Measurements from ENCODE around the gene KBTBD12.

Gene KBTBD12

DNA sequence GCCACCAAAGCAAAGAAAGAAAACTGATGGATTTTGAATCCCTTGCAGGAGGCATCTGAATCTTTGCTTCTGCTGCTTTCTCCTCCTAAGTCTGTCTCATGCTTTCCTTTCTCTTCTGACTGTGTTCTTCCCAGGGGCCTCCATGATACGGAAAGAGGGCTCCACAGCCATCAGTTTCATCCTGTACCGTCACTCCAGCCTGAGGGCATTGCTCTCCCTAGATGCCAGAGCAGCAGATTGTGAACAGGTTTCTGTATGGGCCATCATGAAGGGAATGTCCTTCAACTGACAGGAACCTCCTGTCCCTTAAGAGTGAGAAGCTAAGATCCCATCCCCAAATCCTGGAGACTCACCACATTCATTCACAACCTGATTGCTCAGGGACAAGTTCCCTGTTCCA lies 59.2 kb downstream of the KBTBD12 start:
- Histone ChIP-seq H3K9me2 (replicated peaks; ENCODE audit: insufficient read depth, low read length) (no peaks in the 10 kb centered on the region), H2AFZ (ENCODE audit: low read length) (no peak overlapping the region), H3F3A (ENCODE audit: insufficient read depth, low read length) (no peaks in the 10 kb centered on the region), H3K4me1 (ENCODE audit: low read length) (no peaks in the 10 kb centered on the region), H3K4me2 (ENCODE audit: low read depth, low read length) (no peak overlapping the region), H3K27me3 (replicated peaks; ENCODE audit: insufficient read depth, low read length) (no peaks in the 10 kb centered on the region), H3K4me3 (ENCODE audit: low read length) (no peak overlapping the region), H3K9me3 (replicated peaks; ENCODE audit: insufficient read depth, low read length) (no peaks in the 10 kb centered on the region), H3K36me3 (replicated peaks; ENCODE audit: insufficient read depth, low read length) (no peaks in the 10 kb centered on the region), H3K9ac (ENCODE audit: low read length) (no peak overlapping the region), H3K27ac (ENCODE audit: low read length) (no peak overlapping the region), H3K79me2 (ENCODE audit: low read length) (no peaks in the 10 kb centered on the region), H4K20me1 (ENCODE audit: insufficient read depth, low read length) (no peaks in the 10 kb centered on the region)
- no peak for TF ChIP-seq EZH2 (optimal IDR thresholded peaks at IDR 0.05; ENCODE audit: low read depth, low read length)
- TF ChIP-seq, protein P1, sequence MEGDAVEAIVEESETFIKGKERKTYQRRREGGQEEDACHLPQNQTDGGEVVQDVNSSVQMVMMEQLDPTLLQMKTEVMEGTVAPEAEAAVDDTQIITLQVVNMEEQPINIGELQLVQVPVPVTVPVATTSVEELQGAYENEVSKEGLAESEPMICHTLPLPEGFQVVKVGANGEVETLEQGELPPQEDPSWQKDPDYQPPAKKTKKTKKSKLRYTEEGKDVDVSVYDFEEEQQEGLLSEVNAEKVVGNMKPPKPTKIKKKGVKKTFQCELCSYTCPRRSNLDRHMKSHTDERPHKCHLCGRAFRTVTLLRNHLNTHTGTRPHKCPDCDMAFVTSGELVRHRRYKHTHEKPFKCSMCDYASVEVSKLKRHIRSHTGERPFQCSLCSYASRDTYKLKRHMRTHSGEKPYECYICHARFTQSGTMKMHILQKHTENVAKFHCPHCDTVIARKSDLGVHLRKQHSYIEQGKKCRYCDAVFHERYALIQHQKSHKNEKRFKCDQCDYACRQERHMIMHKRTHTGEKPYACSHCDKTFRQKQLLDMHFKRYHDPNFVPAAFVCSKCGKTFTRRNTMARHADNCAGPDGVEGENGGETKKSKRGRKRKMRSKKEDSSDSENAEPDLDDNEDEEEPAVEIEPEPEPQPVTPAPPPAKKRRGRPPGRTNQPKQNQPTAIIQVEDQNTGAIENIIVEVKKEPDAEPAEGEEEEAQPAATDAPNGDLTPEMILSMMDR (IDR thresholded peaks at IDR 0.05; ENCODE audit: low read length): no peak
- no peak for TF ChIP-seq EZH2phosphoT487 (IDR thresholded peaks at IDR 0.05; ENCODE audit: low read length)
- no peak for DNase-seq

DNA sequence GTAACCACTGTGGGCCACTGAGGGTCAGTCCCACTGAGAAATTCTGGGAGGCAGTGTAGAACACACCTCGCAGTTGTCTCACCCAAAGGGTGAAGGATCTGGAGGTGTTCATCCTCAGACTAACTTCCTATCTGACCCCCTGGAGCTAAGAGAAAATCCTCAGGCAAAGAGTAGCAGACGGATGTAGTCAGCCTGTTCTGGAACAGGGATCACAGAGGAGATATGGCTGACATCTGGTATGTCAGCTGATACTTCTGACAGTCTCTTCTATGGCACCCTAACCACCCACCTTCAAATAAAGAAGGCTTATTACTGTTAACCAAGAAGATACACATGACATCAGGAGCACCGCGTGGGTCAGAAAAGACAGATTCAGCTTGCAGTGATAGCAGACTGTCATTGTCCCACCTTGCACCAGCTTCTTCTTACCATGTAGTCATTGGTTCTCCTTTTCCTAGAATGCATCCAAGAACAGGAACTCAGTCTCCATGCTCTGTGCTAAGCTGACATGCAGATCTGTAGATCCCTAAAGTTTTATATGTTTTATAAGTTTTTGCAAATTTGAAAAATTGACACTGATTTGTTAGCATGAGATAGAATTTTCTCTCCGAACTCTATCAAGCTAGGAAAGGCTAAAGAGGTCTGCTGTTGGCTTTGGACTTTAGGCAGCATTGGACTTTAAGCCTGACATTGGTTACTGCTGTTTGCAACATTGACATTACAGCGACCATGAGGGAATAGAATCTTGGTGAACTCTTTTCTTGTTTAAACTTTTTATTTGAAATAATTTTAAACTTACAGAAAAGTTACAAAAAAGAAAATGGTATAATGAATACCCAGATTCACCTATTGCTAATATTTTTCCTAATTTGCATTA lies 60.4 kb downstream of the KBTBD12 start:
- DNase-seq: no peak

DNA sequence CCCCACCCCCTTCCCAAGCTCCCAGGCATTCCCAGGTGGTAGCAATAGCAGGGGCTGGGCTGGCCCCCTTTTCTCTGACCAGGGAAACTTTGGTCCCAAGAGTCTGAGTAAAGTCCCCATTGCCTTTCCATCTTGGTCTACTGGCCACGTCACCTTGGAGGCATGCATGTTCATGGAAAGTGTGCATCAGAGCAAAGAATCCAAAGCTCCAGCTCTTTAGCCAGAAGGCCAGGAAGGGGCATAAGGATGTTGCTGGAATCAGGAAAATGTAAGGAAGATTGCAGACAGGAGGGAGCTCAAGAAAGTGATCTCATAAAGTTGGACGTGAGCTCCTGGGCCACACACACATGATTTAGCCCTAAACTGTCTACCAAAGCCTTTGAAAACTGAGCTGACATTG lies 63.6 kb downstream of the KBTBD12 start:
- Histone ChIP-seq H3K36me3 (replicated peaks; ENCODE audit: insufficient read depth, low read length) (no peaks in the 10 kb centered on the region), H3K9me2 (replicated peaks; ENCODE audit: insufficient read depth, low read length) (no peaks in the 10 kb centered on the region), H3K4me2 (ENCODE audit: low read depth, low read length) (no peak overlapping the region), H3K4me1 (ENCODE audit: low read length) (no peaks in the 10 kb centered on the region), H3K27me3 (replicated peaks; ENCODE audit: insufficient read depth, low read length) (no peaks in the 10 kb centered on the region), H3F3A (ENCODE audit: insufficient read depth, low read length) (no peaks in the 10 kb centered on the region), H3K79me2 (ENCODE audit: low read length) (no peaks in the 10 kb centered on the region), H3K4me3 (ENCODE audit: low read length) (no peak overlapping the region), H3K9ac (ENCODE audit: low read length) (no peak overlapping the region), H2AFZ (ENCODE audit: low read length) (no peak overlapping the region), H4K20me1 (ENCODE audit: insufficient read depth, low read length) (no peaks in the 10 kb centered on the region), H3K27ac (ENCODE audit: low read length) (no peak overlapping the region), H3K9me3 (replicated peaks; ENCODE audit: insufficient read depth, low read length) (no peaks in the 10 kb centered on the region)
- no peak for DNase-seq
- no peak for TF ChIP-seq EZH2 (optimal IDR thresholded peaks at IDR 0.05; ENCODE audit: low read depth, low read length)
- TF ChIP-seq, protein P1 (IDR thresholded peaks at IDR 0.05; ENCODE audit: low read length): no peak
- no peak for TF ChIP-seq EZH2phosphoT487 (IDR thresholded peaks at IDR 0.05; ENCODE audit: low read length)

More for the DNA sequence above, 60.4 kb downstream of the KBTBD12 start:
- no peaks in the 10 kb centered on the region for H3K9me3 ChIP-seq (replicated peaks; ENCODE audit: insufficient read depth, low read length)
- no peaks in the 10 kb centered on the region for H3F3A ChIP-seq (ENCODE audit: insufficient read depth, low read length)
- no peaks in the 10 kb centered on the region for H3K9me2 ChIP-seq (replicated peaks; ENCODE audit: insufficient read depth, low read length)
- H3K4me3 ChIP-seq (ENCODE audit: low read length): no peak overlapping the region
- H3K9ac ChIP-seq (ENCODE audit: low read length): no peak overlapping the region
- H3K27me3 ChIP-seq (replicated peaks; ENCODE audit: insufficient read depth, low read length): no peaks in the 10 kb centered on the region
- no peak overlapping the region for H2AFZ ChIP-seq (ENCODE audit: low read length)
- H3K27ac ChIP-seq (ENCODE audit: low read length): no peak overlapping the region
- TF ChIP-seq EZH2phosphoT487 (IDR thresholded peaks at IDR 0.05; ENCODE audit: low read length): no peak
- no peak for TF ChIP-seq EZH2 (optimal IDR thresholded peaks at IDR 0.05; ENCODE audit: low read depth, low read length)
- TF ChIP-seq, protein P1 (IDR thresholded peaks at IDR 0.05; ENCODE audit: low read length): no peak
- H4K20me1 ChIP-seq (ENCODE audit: insufficient read depth, low read length): no peaks in the 10 kb centered on the region
- no peak overlapping the region for H3K4me2 ChIP-seq (ENCODE audit: low read depth, low read length)
- H3K4me1 ChIP-seq (ENCODE audit: low read length): no peaks in the 10 kb centered on the region
- H3K79me2 ChIP-seq (ENCODE audit: low read length): no peaks in the 10 kb centered on the region
- no peaks in the 10 kb centered on the region for H3K36me3 ChIP-seq (replicated peaks; ENCODE audit: insufficient read depth, low read length)
